ENCODE data around the gene RAPGEF6. TPM values are rescaled to one million over a fixed set of nuclear protein-coding genes. Genes with fewer than 3 reads are reported as not detected.

RAPGEF6 gene
- total and polyA plus RNA-seq, 2 donors: 11.3 to 21.4 TPM

GRCh38 chr5:131431794-131432193, 203.2 kb downstream of the RAPGEF6 start:
- no peak overlapping the region for H3K4me3 ChIP-seq (ENCODE audit: low read length in 2 of 2)
- no peaks in the 10 kb centered on the region for H3K27me3 ChIP-seq (ENCODE audit: control insufficient read depth in 2 of 2, insufficient read depth in 1 of 2, low read length in 1 of 2)
- 65% methylated on average over 2 of the region's 2 CpGs for WGBS
- DNase-seq (ENCODE audit: low read depth in 6 of 9, low spot score in 9 of 9): no peak
- no peaks in the 10 kb centered on the region for H3K4me1 ChIP-seq (ENCODE audit: control insufficient read depth in 2 of 2, insufficient read depth in 2 of 2, low read length in 2 of 2)
- H3K27ac ChIP-seq (ENCODE audit: low read depth in 1 of 2, low read length in 1 of 2): no peak overlapping the region
- H3K36me3 ChIP-seq (ENCODE audit: control insufficient read depth in 2 of 2, insufficient read depth in 2 of 2, low read length in 1 of 2): peaks cover 29 to 62% of the 10 kb centered on the region in 2 donors
- H3K9me3 ChIP-seq (ENCODE audit: control insufficient read depth in 2 of 2, insufficient read depth in 1 of 2, low read length in 1 of 2): no peaks in the 10 kb centered on the region

- no peaks in the 10 kb centered on the region for H3K4me1 ChIP-seq (ENCODE audit: control insufficient read depth in 2 of 2, insufficient read depth in 2 of 2, low read length in 2 of 2)
- no peaks in the 10 kb centered on the region for H3K9me3 ChIP-seq (ENCODE audit: control insufficient read depth in 2 of 2, insufficient read depth in 1 of 2, low read length in 1 of 2)
- H3K27me3 ChIP-seq (ENCODE audit: control insufficient read depth in 2 of 2, insufficient read depth in 1 of 2, low read length in 1 of 2): no peaks in the 10 kb centered on the region
- 97% methylated on average over 1 of the region's 1 CpG for WGBS
- peaks cover 34 to 64% of the 10 kb centered on the region in 2 donors for H3K36me3 ChIP-seq (ENCODE audit: control insufficient read depth in 2 of 2, insufficient read depth in 2 of 2, low read length in 1 of 2)
- H3K4me3 ChIP-seq (ENCODE audit: low read length in 2 of 2): no peak overlapping the region
- no peak overlapping the region for H3K27ac ChIP-seq (ENCODE audit: low read depth in 1 of 2, low read length in 1 of 2)
- no peak for DNase-seq (ENCODE audit: low read depth in 6 of 9, low spot score in 9 of 9)
Measured at GRCh38 chr5:131430794-131431193, 204.2 kb downstream of the RAPGEF6 start.

GRCh38 chr5:131426011-131426410, 209.0 kb downstream of the RAPGEF6 start:
- WGBS: 98% methylated on average over 1 of the region's 1 CpG
- Histone ChIP-seq H3K4me3 (ENCODE audit: low read length in 2 of 2) (no peak overlapping the region), H3K27ac (ENCODE audit: low read depth in 1 of 2, low read length in 1 of 2) (no peak overlapping the region), H3K9me3 (ENCODE audit: control insufficient read depth in 2 of 2, insufficient read depth in 1 of 2, low read length in 1 of 2) (no peaks in the 10 kb centered on the region), H3K27me3 (ENCODE audit: control insufficient read depth in 2 of 2, insufficient read depth in 1 of 2, low read length in 1 of 2) (no peaks in the 10 kb centered on the region), H3K36me3 (ENCODE audit: control insufficient read depth in 2 of 2, insufficient read depth in 2 of 2, low read length in 1 of 2) (peaks cover 34 to 51% of the 10 kb centered on the region in 2 donors), H3K4me1 (ENCODE audit: control insufficient read depth in 2 of 2, insufficient read depth in 2 of 2, low read length in 2 of 2) (no peaks in the 10 kb centered on the region)
- no peak for DNase-seq (ENCODE audit: low read depth in 6 of 9, low spot score in 9 of 9)

GRCh38 chr5:131423056-131423455, 212.0 kb downstream of the RAPGEF6 start:
- no peaks in the 10 kb centered on the region for H3K4me1 ChIP-seq (ENCODE audit: control insufficient read depth in 2 of 2, insufficient read depth in 2 of 2, low read length in 2 of 2)
- DNase-seq (ENCODE audit: low read depth in 6 of 9, low spot score in 9 of 9): no peak
- H3K27ac ChIP-seq (ENCODE audit: low read depth in 1 of 2, low read length in 1 of 2): no peak overlapping the region
- H3K36me3 ChIP-seq (ENCODE audit: control insufficient read depth in 2 of 2, insufficient read depth in 2 of 2, low read length in 1 of 2): peaks cover 24 to 28% of the 10 kb centered on the region in 2 donors
- no peak overlapping the region for H3K4me3 ChIP-seq (ENCODE audit: low read length in 2 of 2)
- no peaks in the 10 kb centered on the region for H3K27me3 ChIP-seq (ENCODE audit: control insufficient read depth in 2 of 2, insufficient read depth in 1 of 2, low read length in 1 of 2)
- no peaks in the 10 kb centered on the region for H3K9me3 ChIP-seq (ENCODE audit: control insufficient read depth in 2 of 2, insufficient read depth in 1 of 2, low read length in 1 of 2)
- WGBS: 94% methylated on average over 2 of the region's 2 CpGs

GRCh38 chr5:131419877-131420276, 215.2 kb downstream of the RAPGEF6 start:
- DNase-seq (ENCODE audit: low read depth in 6 of 9, low spot score in 9 of 9): no peak
- Histone ChIP-seq H3K27me3 (ENCODE audit: control insufficient read depth in 2 of 2, insufficient read depth in 1 of 2, low read length in 1 of 2) (no peaks in the 10 kb centered on the region), H3K4me3 (ENCODE audit: low read length in 2 of 2) (no peak overlapping the region), H3K4me1 (ENCODE audit: control insufficient read depth in 2 of 2, insufficient read depth in 2 of 2, low read length in 2 of 2) (no peaks in the 10 kb centered on the region), H3K27ac (ENCODE audit: low read depth in 1 of 2, low read length in 1 of 2) (no peak overlapping the region), H3K36me3 (ENCODE audit: control insufficient read depth in 2 of 2, insufficient read depth in 2 of 2, low read length in 1 of 2) (peaks cover 13 to 15% of the 10 kb centered on the region in 2 donors), H3K9me3 (ENCODE audit: control insufficient read depth in 2 of 2, insufficient read depth in 1 of 2, low read length in 1 of 2) (no peaks in the 10 kb centered on the region)
- WGBS: 74% methylated on average over 4 of the region's 4 CpGs

- Histone ChIP-seq H3K9me3 (ENCODE audit: control insufficient read depth in 2 of 2, insufficient read depth in 1 of 2, low read length in 1 of 2) (no peaks in the 10 kb centered on the region), H3K27me3 (ENCODE audit: control insufficient read depth in 2 of 2, insufficient read depth in 1 of 2, low read length in 1 of 2) (no peaks in the 10 kb centered on the region), H3K4me3 (ENCODE audit: low read length in 2 of 2) (no peak overlapping the region), H3K27ac (ENCODE audit: low read depth in 1 of 2, low read length in 1 of 2) (no peak overlapping the region), H3K36me3 (ENCODE audit: control insufficient read depth in 2 of 2, insufficient read depth in 2 of 2, low read length in 1 of 2) (peaks cover 13 to 21% of the 10 kb centered on the region in 2 donors), H3K4me1 (ENCODE audit: control insufficient read depth in 2 of 2, insufficient read depth in 2 of 2, low read length in 2 of 2) (peaks cover 0 to 3% of the 10 kb centered on the region in 2 donors)
- WGBS: over 99% methylated on average over 7 of the region's 7 CpGs
- DNase-seq (ENCODE audit: low read depth in 6 of 9, low spot score in 9 of 9): no peak
Measured at GRCh38 chr5:131418846-131419245, 216.2 kb downstream of the RAPGEF6 start.

- H3K27ac ChIP-seq (ENCODE audit: low read depth in 1 of 2, low read length in 1 of 2): no peak overlapping the region
- H3K9me3 ChIP-seq (ENCODE audit: control insufficient read depth in 2 of 2, insufficient read depth in 1 of 2, low read length in 1 of 2): no peaks in the 10 kb centered on the region
- H3K4me3 ChIP-seq (ENCODE audit: low read length in 2 of 2): no peak overlapping the region
- peaks cover 8 to 15% of the 10 kb centered on the region in 2 donors for H3K36me3 ChIP-seq (ENCODE audit: control insufficient read depth in 2 of 2, insufficient read depth in 2 of 2, low read length in 1 of 2)
- H3K4me1 ChIP-seq (ENCODE audit: control insufficient read depth in 2 of 2, insufficient read depth in 2 of 2, low read length in 2 of 2): peaks cover 0 to 3% of the 10 kb centered on the region in 2 donors
- no peaks in the 10 kb centered on the region for H3K27me3 ChIP-seq (ENCODE audit: control insufficient read depth in 2 of 2, insufficient read depth in 1 of 2, low read length in 1 of 2)
- peak; percentile 39 to 82 (median 64) for DNase-seq (ENCODE audit: low read depth in 6 of 9, low spot score in 9 of 9)
- WGBS: 35% methylated on average over 7 of the region's 7 CpGs
Measured at GRCh38 chr5:131417240-131417869, 217.7 kb downstream of the RAPGEF6 start.

- 35% methylated on average over 3 of the region's 3 CpGs for WGBS
- Histone ChIP-seq H3K4me1 (ENCODE audit: control insufficient read depth in 2 of 2, insufficient read depth in 2 of 2, low read length in 2 of 2) (peaks cover 0 to 3% of the 10 kb centered on the region in 2 donors), H3K4me3 (ENCODE audit: low read length in 2 of 2) (no peak overlapping the region), H3K27ac (ENCODE audit: low read depth in 1 of 2, low read length in 1 of 2) (no peak overlapping the region), H3K9me3 (ENCODE audit: control insufficient read depth in 2 of 2, insufficient read depth in 1 of 2, low read length in 1 of 2) (no peaks in the 10 kb centered on the region), H3K27me3 (ENCODE audit: control insufficient read depth in 2 of 2, insufficient read depth in 1 of 2, low read length in 1 of 2) (no peaks in the 10 kb centered on the region), H3K36me3 (ENCODE audit: control insufficient read depth in 2 of 2, insufficient read depth in 2 of 2, low read length in 1 of 2) (peaks cover 4 to 9% of the 10 kb centered on the region in 2 donors)
- no peak for DNase-seq (ENCODE audit: low read depth in 6 of 9, low spot score in 9 of 9)
Measured at GRCh38 chr5:131416729-131417128, 218.3 kb downstream of the RAPGEF6 start.

GRCh38 chr5:131413605-131414559, 221.1 kb downstream of the RAPGEF6 start:
- Histone ChIP-seq H3K36me3 (ENCODE audit: control insufficient read depth in 2 of 2, insufficient read depth in 2 of 2, low read length in 1 of 2) (peaks cover 3 to 9% of the 10 kb centered on the region in 2 donors), H3K4me3 (ENCODE audit: low read length in 2 of 2) (no peak overlapping the region), H3K9me3 (ENCODE audit: control insufficient read depth in 2 of 2, insufficient read depth in 1 of 2, low read length in 1 of 2) (no peaks in the 10 kb centered on the region), H3K27ac (ENCODE audit: low read depth in 1 of 2, low read length in 1 of 2) (no peak overlapping the region), H3K4me1 (ENCODE audit: control insufficient read depth in 2 of 2, insufficient read depth in 2 of 2, low read length in 2 of 2) (peaks cover 0 to 3% of the 10 kb centered on the region in 2 donors), H3K27me3 (ENCODE audit: control insufficient read depth in 2 of 2, insufficient read depth in 1 of 2, low read length in 1 of 2) (no peaks in the 10 kb centered on the region)
- WGBS: 84% methylated on average over 4 of the region's 4 CpGs
- peak in 1 of 9 donors; percentile 31 for DNase-seq (ENCODE audit: low read depth in 6 of 9, low spot score in 9 of 9)

Measured in thymus (tissue), 11 donors.